ENCODE measurements around the gene CEP162. TPM values are rescaled to one million over a fixed set of nuclear protein-coding genes. Genes with fewer than 3 reads are reported as not detected.

Gene CEP162
- total RNA-seq, 1 experiment from 2014 or later = 2.3 TPM

DNA sequence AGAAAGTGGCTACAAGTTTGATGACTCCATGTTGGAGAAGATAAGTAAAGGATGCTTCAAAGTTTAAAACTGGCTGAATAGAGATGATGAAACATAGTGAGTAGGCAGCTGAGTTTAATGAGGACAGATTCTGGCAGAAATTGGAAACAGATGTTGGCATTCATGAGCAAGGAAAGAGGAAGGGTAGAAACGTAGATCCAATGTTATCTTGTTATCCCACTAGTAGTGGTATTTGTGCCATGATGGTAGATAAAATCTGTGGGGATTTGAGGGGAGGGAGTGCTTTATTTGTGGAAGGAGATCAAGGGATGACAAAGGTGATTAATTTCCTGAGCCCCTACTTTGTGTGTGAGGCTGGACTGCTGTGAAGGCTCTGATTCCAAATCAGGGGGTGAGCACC lies 124.4 kb downstream of the CEP162 start:
- H3K4me1 ChIP-seq (ENCODE audit: insufficient read depth, low read length) = no peaks in the 10 kb centered on the region
- H3K4me2 ChIP-seq (ENCODE audit: low read length) = no peak overlapping the region
- no peaks in the 10 kb centered on the region for H4K20me1 ChIP-seq (ENCODE audit: low read length)
- H3K9ac ChIP-seq (ENCODE audit: low read length) = no peak overlapping the region
- no peaks in the 10 kb centered on the region for H3K79me2 ChIP-seq (ENCODE audit: low read length)
- H3F3A ChIP-seq (ENCODE audit: low read length, unreplicated experiment) = no peaks in the 10 kb centered on the region
- no peaks in the 10 kb centered on the region for H3K9me2 ChIP-seq (replicated peaks; ENCODE audit: low read length)
- DNase-seq = no peak
- no peak overlapping the region for H2AFZ ChIP-seq (ENCODE audit: low read length)
- ATAC-seq = no peak
- no TSS peak for BruUV-seq (replicated peaks)
- H3K36me3 ChIP-seq (ENCODE audit: low read depth, low read length) = no peaks in the 10 kb centered on the region
- CTCF ChIA-PET = no interaction called here
- no peak overlapping the region for H3K4me3 ChIP-seq (ENCODE audit: low read length)
- H3K27me3 ChIP-seq (ENCODE audit: low read length) = no peaks in the 10 kb centered on the region
- H3K9me3 ChIP-seq (ENCODE audit: low read length) = no peaks in the 10 kb centered on the region
- H3K27ac ChIP-seq (ENCODE audit: low read length) = no peak overlapping the region
- intact Hi-C loops (cut with micrococcal nuclease) = no loop called here
- POLR2A ChIA-PET (ENCODE audit: unreplicated experiment) = no interaction called here
- TF ChIP-seq EZH2 (IDR thresholded peaks at IDR 0.05; ENCODE audit: low read length, unreplicated experiment) = no peak
- TF ChIP-seq EZH2phosphoT487 (IDR thresholded peaks at IDR 0.05; ENCODE audit: borderline replicate concordance, low read length) = no peak
- TF ChIP-seq, protein P1, sequence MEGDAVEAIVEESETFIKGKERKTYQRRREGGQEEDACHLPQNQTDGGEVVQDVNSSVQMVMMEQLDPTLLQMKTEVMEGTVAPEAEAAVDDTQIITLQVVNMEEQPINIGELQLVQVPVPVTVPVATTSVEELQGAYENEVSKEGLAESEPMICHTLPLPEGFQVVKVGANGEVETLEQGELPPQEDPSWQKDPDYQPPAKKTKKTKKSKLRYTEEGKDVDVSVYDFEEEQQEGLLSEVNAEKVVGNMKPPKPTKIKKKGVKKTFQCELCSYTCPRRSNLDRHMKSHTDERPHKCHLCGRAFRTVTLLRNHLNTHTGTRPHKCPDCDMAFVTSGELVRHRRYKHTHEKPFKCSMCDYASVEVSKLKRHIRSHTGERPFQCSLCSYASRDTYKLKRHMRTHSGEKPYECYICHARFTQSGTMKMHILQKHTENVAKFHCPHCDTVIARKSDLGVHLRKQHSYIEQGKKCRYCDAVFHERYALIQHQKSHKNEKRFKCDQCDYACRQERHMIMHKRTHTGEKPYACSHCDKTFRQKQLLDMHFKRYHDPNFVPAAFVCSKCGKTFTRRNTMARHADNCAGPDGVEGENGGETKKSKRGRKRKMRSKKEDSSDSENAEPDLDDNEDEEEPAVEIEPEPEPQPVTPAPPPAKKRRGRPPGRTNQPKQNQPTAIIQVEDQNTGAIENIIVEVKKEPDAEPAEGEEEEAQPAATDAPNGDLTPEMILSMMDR (conservative IDR thresholded peaks at IDR 0.05; ENCODE audit: low read depth, low read length) = no peak

- H3K27me3 ChIP-seq (ENCODE audit: low read length) = no peaks in the 10 kb centered on the region
- H3K27ac ChIP-seq (ENCODE audit: low read length) = no peak overlapping the region
- TF ChIP-seq EZH2 (IDR thresholded peaks at IDR 0.05; ENCODE audit: low read length, unreplicated experiment) = no peak
- TF ChIP-seq, protein P1 (conservative IDR thresholded peaks at IDR 0.05; ENCODE audit: low read depth, low read length) = no peak
- TF ChIP-seq EZH2phosphoT487 (IDR thresholded peaks at IDR 0.05; ENCODE audit: borderline replicate concordance, low read length) = no peak
- no peaks in the 10 kb centered on the region for H4K20me1 ChIP-seq (ENCODE audit: low read length)
- no peak overlapping the region for H3K4me3 ChIP-seq (ENCODE audit: low read length)
- H3K9ac ChIP-seq (ENCODE audit: low read length) = no peak overlapping the region
- H3K79me2 ChIP-seq (ENCODE audit: low read length) = no peaks in the 10 kb centered on the region
- no TSS peak for BruUV-seq (replicated peaks)
- intact Hi-C loops (cut with micrococcal nuclease) = no loop called here
- H3K9me2 ChIP-seq (replicated peaks; ENCODE audit: low read length) = no peaks in the 10 kb centered on the region
- H2AFZ ChIP-seq (ENCODE audit: low read length) = no peak overlapping the region
- DNase-seq = no peak
- H3K36me3 ChIP-seq (ENCODE audit: low read depth, low read length) = no peaks in the 10 kb centered on the region
- no peak overlapping the region for H3K4me2 ChIP-seq (ENCODE audit: low read length)
- ChIA-PET CTCF (no interaction called here), POLR2A (ENCODE audit: unreplicated experiment) (no interaction called here)
- no peaks in the 10 kb centered on the region for H3K9me3 ChIP-seq (ENCODE audit: low read length)
- no peak for ATAC-seq
- H3F3A ChIP-seq (ENCODE audit: low read length, unreplicated experiment) = no peaks in the 10 kb centered on the region
- no peaks in the 10 kb centered on the region for H3K4me1 ChIP-seq (ENCODE audit: insufficient read depth, low read length)
These were observed 132.3 kb downstream of the CEP162 start for GRCh38 chr6:84095156-84095555.

GRCh38 chr6:84093441-84094435 lies 133.7 kb downstream of the CEP162 start:
- H3K9me2 ChIP-seq (replicated peaks; ENCODE audit: low read length) = no peaks in the 10 kb centered on the region
- CTCF ChIA-PET = no interaction called here
- POLR2A ChIA-PET (ENCODE audit: unreplicated experiment) = no interaction called here
- no peak overlapping the region for H3K4me3 ChIP-seq (ENCODE audit: low read length)
- H3K4me1 ChIP-seq (ENCODE audit: insufficient read depth, low read length) = no peaks in the 10 kb centered on the region
- DNase-seq = no peak
- no peaks in the 10 kb centered on the region for H4K20me1 ChIP-seq (ENCODE audit: low read length)
- no peak for TF ChIP-seq EZH2phosphoT487 (IDR thresholded peaks at IDR 0.05; ENCODE audit: borderline replicate concordance, low read length)
- TF ChIP-seq, protein P1 (conservative IDR thresholded peaks at IDR 0.05; ENCODE audit: low read depth, low read length) = no peak
- no peak for TF ChIP-seq EZH2 (IDR thresholded peaks at IDR 0.05; ENCODE audit: low read length, unreplicated experiment)
- no peak for ATAC-seq
- H3K9me3 ChIP-seq (ENCODE audit: low read length) = no peaks in the 10 kb centered on the region
- H2AFZ ChIP-seq (ENCODE audit: low read length) = no peak overlapping the region
- no peak overlapping the region for H3K9ac ChIP-seq (ENCODE audit: low read length)
- BruUV-seq (replicated peaks) = no TSS peak
- H3K36me3 ChIP-seq (ENCODE audit: low read depth, low read length) = no peaks in the 10 kb centered on the region
- H3K27me3 ChIP-seq (ENCODE audit: low read length) = no peaks in the 10 kb centered on the region
- no peak overlapping the region for H3K27ac ChIP-seq (ENCODE audit: low read length)
- intact Hi-C loops (cut with micrococcal nuclease) = no loop called here
- no peaks in the 10 kb centered on the region for H3K79me2 ChIP-seq (ENCODE audit: low read length)
- no peak overlapping the region for H3K4me2 ChIP-seq (ENCODE audit: low read length)
- H3F3A ChIP-seq (ENCODE audit: low read length, unreplicated experiment) = no peaks in the 10 kb centered on the region

All from PC-3 (cell line).